ENCODE data around the gene ADAM29.
"Not testable (repeated sequence)": the region's sequence is repeated elsewhere in the genome, so short reads cannot be mapped to it uniquely, and the experiment has no call there.

Gene ADAM29

GRCh38 chr4:174918058-174918457 is at the start of gene ADAM29:
Gene ADAM29 (plus strand): TSS chr4:174918358. CDS start chr4:174975526, 57,168 bp downstream.
- no peak for DNase-seq

GRCh38 chr4:174869339-174869738 is 48.8 kb upstream of the ADAM29 start:
- no peak for DNase-seq

- no peak for DNase-seq
These were observed 47.8 kb upstream of the ADAM29 start for GRCh38 chr4:174870311-174870710.

- no peak for DNase-seq
These were observed 46.8 kb upstream of the ADAM29 start for GRCh38 chr4:174871407-174871806.

- DNase-seq: not testable (repeated sequence)
These were observed 45.0 kb upstream of the ADAM29 start for GRCh38 chr4:174873146-174873545.

- no peak for DNase-seq
These were observed 44.2 kb upstream of the ADAM29 start for GRCh38 chr4:174873931-174874330.

GRCh38 chr4:174874898-174875297 is 43.3 kb upstream of the ADAM29 start:
- DNase-seq: no peak

GRCh38 chr4:174880001-174880400 is 38.2 kb upstream of the ADAM29 start:
- DNase-seq: no peak

- DNase-seq: no peak
These were observed 35.7 kb upstream of the ADAM29 start for GRCh38 chr4:174882317-174882992.

- no peak for DNase-seq
These were observed 10.7 kb upstream of the ADAM29 start for GRCh38 chr4:174907508-174907907.

GRCh38 chr4:174910271-174910670 is 7.9 kb upstream of the ADAM29 start:
- no peak for DNase-seq

GRCh38 chr4:174912919-174913543 is 5.1 kb upstream of the ADAM29 start:
- no peak for DNase-seq

- no peak for DNase-seq
These were observed 1.8 kb downstream of the ADAM29 start for GRCh38 chr4:174919886-174920423.

GRCh38 chr4:174926958-174927357 is 8.8 kb downstream of the ADAM29 start:
- no peak for DNase-seq

- no peak for DNase-seq
These were observed 10.0 kb downstream of the ADAM29 start for GRCh38 chr4:174928174-174928573.

- DNase-seq: no peak
These were observed 10.6 kb downstream of the ADAM29 start for GRCh38 chr4:174928575-174929253.

- DNase-seq: no peak
These were observed 11.2 kb downstream of the ADAM29 start for GRCh38 chr4:174929346-174929745.

- no peak for DNase-seq
These were observed 12.7 kb downstream of the ADAM29 start for GRCh38 chr4:174930895-174931294.

- no peak for DNase-seq
These were observed 14.9 kb downstream of the ADAM29 start for GRCh38 chr4:174933083-174933482.

GRCh38 chr4:174934360-174934759 is 16.2 kb downstream of the ADAM29 start:
- no peak for DNase-seq

- DNase-seq: no peak
These were observed 17.4 kb downstream of the ADAM29 start for GRCh38 chr4:174935607-174936006.

- no peak for DNase-seq
These were observed 21.8 kb downstream of the ADAM29 start for GRCh38 chr4:174940002-174940401.

GRCh38 chr4:174946246-174946645 is 28.1 kb downstream of the ADAM29 start:
- no peak for DNase-seq

- DNase-seq: no peak
These were observed 30.7 kb downstream of the ADAM29 start for GRCh38 chr4:174948826-174949225.
